Tibial artery (tissue), 4 donors: ENCODE results near the gene CARM1.

Experiments used
- DNase-seq, 2 donors: peaks; one replicate each; pipeline ENCODE4 v3.0.0-alpha.2; 2019
- H3K27ac ChIP-seq, 2 donors: fragments of 200-600 bp; sonication (generic) in 1 of 2; 1 replicate in 1 of 2; 2 replicates in 1 of 2; pipeline ENCODE4 v1.5.1; 2018 to 2019; ENCODE audit warnings: mild to moderate bottlenecking in 1 of 2
- H3K27me3 ChIP-seq, 2 donors: fragments of 200-600 bp; sonication (generic) in 1 of 2; one replicate each; pipeline versions ENCODE4 v1.5.1 to v1.6.0; 2016 to 2019
- H3K36me3 ChIP-seq, 3 donors: fragments of 200-600 bp; sonication (generic) in 2 of 3; one replicate each; pipeline ENCODE4 v1.5.1; 2016 to 2019; ENCODE audit warnings: mild to moderate bottlenecking in 2 of 3
- H3K4me1 ChIP-seq, 4 donors: fragments of 200-600 bp; sonication (generic) in 2 of 4; 1 replicate in 3 of 4; 2 replicates in 1 of 4; pipeline ENCODE4 v1.5.1; 2016 to 2019
- H3K4me3 ChIP-seq, 2 donors: fragments of 200-600 bp; sonication (generic) in 1 of 2; 1 replicate in 1 of 2; 2 replicates in 1 of 2; pipeline ENCODE4 v1.5.1; 2018 to 2019; ENCODE audit warnings: mild to moderate bottlenecking in 2 of 2
- H3K9me3 ChIP-seq, 3 donors: fragments of 200-600 bp; sonication (generic) in 1 of 3; one replicate each; pipeline ENCODE4 v1.5.1; 2016 to 2019
- intact Hi-C: fragments of 100-400 bp; cut with DNase I; formaldehyde crosslinking; loops from one replicate; pipeline ENCODE4 v1.15.0; 2023; ENCODE audit warnings: low total_unique reads
- TF ChIP-seq, protein P1 (sequence below), 2 experiments: fragments of 200-600 bp in 1 of 2; fragments of 450-650 bp in 1 of 2; IDR thresholded peaks; one replicate each; pipeline ENCODE4 v1.5.1; 2017 to 2019; ENCODE audit warnings: antibody characterized with exemption in 2 of 2, mild to moderate bottlenecking in 1 of 2, moderate library complexity in 1 of 2

Gene CARM1

DNA sequence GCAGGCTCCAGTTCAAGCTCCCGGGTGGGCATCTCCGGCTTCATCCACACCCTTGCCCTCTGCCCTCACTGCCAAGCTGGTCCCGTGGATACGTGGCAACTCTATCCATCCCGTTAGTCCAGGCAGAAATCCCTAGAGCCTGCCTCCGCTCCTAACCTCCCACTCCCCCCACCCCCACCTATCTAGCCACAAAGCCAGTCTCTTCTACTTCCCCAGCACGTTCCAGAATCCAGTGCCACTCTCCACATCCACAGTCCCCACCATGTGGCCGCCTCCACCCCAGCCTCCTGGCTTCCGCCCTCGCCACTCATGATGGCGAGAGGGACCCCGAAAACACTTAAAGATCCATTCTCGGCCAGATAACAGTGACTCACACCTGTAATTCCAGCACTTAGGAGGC is 53.2 kb downstream of the CARM1 start:
- no peak overlapping the region for H3K4me3 ChIP-seq
- no peak for DNase-seq
- H3K27me3 ChIP-seq: no peaks in the 10 kb centered on the region
- intact Hi-C loops: no loop called here
- peaks cover 14 to 59% (median 39%) of the 10 kb centered on the region in 3 donors for H3K36me3 ChIP-seq
- H3K27ac ChIP-seq: no peak overlapping the region
- peaks cover 0 to 20% (median 17%) of the 10 kb centered on the region in 4 donors for H3K4me1 ChIP-seq
- no peaks in the 10 kb centered on the region for H3K9me3 ChIP-seq
- TF ChIP-seq, protein P1, sequence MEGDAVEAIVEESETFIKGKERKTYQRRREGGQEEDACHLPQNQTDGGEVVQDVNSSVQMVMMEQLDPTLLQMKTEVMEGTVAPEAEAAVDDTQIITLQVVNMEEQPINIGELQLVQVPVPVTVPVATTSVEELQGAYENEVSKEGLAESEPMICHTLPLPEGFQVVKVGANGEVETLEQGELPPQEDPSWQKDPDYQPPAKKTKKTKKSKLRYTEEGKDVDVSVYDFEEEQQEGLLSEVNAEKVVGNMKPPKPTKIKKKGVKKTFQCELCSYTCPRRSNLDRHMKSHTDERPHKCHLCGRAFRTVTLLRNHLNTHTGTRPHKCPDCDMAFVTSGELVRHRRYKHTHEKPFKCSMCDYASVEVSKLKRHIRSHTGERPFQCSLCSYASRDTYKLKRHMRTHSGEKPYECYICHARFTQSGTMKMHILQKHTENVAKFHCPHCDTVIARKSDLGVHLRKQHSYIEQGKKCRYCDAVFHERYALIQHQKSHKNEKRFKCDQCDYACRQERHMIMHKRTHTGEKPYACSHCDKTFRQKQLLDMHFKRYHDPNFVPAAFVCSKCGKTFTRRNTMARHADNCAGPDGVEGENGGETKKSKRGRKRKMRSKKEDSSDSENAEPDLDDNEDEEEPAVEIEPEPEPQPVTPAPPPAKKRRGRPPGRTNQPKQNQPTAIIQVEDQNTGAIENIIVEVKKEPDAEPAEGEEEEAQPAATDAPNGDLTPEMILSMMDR (IDR thresholded peaks at IDR 0.05): no peak

- DNase-seq: no peak
- intact Hi-C loops: loop anchor here (5.0 kb wide), 1 partner anchor 56 kb away; the partner anchor contains the start of gene CARM1
Measured at GRCh38 chr19:10927730-10928562, 56.6 kb downstream of the CARM1 start.

GRCh38 chr19:10928563-10929401 is 57.4 kb downstream of the CARM1 start, which contains the start of the genes TIMM29 and YIPF2:
TSS of gene TIMM29 (plus strand) at chr19:10928811. CDS start at chr19:10928823, 12 bp downstream.
TSS of gene YIPF2 (minus strand) at chr19:10928639. CDS start at chr19:10928410, 229 bp downstream.
- H3K36me3 ChIP-seq: peaks cover 3 to 45% (median 23%) of the 10 kb centered on the region in 3 donors
- H3K4me1 ChIP-seq: peaks cover 0 to 35% (median 24%) of the 10 kb centered on the region in 4 donors
- DNase-seq: peak; percentile 98 to 99
- peak within 1 kb of the TSS; percentile 90 to 93 for H3K27ac ChIP-seq
- TF ChIP-seq, protein P1 (IDR thresholded peaks at IDR 0.05): no peak
- H3K4me3 ChIP-seq: peak within 1 kb of the TSS; percentile 100
- intact Hi-C loops: loop anchor here (5.0 kb wide), 1 partner anchor 56 kb away; the partner anchor contains the start of gene CARM1
- H3K27me3 ChIP-seq: no peaks in the 10 kb centered on the region
- H3K9me3 ChIP-seq: no peaks in the 10 kb centered on the region

More at GRCh38 chr19:10927730-10928562, 56.6 kb downstream of the CARM1 start:
- peaks cover 7 to 49% (median 23%) of the 10 kb centered on the region in 3 donors for H3K36me3 ChIP-seq
- H3K27ac ChIP-seq: peak overlapping the region; percentile 90 to 93
- peaks cover 0 to 35% (median 24%) of the 10 kb centered on the region in 4 donors for H3K4me1 ChIP-seq
- peak overlapping the region; percentile 100 for H3K4me3 ChIP-seq
- H3K9me3 ChIP-seq: no peaks in the 10 kb centered on the region
- no peaks in the 10 kb centered on the region for H3K27me3 ChIP-seq
- TF ChIP-seq, protein P1 (IDR thresholded peaks at IDR 0.05): no peak

DNA sequence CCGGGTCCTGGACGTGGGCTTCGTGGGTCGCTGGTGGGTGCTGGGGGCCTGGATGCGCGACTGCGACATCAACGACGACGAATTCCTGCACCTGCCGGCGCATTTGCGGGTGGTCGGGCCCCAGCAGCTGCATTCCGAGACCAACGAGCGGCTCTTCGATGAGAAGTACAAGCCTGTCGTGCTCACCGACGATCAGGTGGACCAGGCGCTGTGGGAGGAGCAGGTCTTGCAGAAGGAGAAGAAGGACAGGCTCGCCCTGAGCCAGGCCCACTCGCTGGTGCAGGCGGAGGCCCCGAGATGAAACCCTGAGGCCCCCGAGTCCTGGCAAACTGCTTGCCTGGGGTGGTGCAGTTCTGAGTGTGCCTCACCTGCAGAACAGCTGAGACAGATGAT is 58.0 kb downstream of the CARM1 start:
- H3K36me3 ChIP-seq: peaks cover 0 to 39% (median 19%) of the 10 kb centered on the region in 3 donors
- TF ChIP-seq, protein P1 (IDR thresholded peaks at IDR 0.05): no peak
- H3K9me3 ChIP-seq: no peaks in the 10 kb centered on the region
- peaks cover 0 to 35% (median 24%) of the 10 kb centered on the region in 4 donors for H3K4me1 ChIP-seq
- no peak for DNase-seq
- H3K27me3 ChIP-seq: no peaks in the 10 kb centered on the region
- intact Hi-C loops: loop anchor here (5.0 kb wide), 1 partner anchor 57 kb away; the partner anchor contains the start of gene CARM1
- H3K27ac ChIP-seq: peak overlapping the region; percentile 90 to 93
- peak overlapping the region; percentile 100 for H3K4me3 ChIP-seq

DNA sequence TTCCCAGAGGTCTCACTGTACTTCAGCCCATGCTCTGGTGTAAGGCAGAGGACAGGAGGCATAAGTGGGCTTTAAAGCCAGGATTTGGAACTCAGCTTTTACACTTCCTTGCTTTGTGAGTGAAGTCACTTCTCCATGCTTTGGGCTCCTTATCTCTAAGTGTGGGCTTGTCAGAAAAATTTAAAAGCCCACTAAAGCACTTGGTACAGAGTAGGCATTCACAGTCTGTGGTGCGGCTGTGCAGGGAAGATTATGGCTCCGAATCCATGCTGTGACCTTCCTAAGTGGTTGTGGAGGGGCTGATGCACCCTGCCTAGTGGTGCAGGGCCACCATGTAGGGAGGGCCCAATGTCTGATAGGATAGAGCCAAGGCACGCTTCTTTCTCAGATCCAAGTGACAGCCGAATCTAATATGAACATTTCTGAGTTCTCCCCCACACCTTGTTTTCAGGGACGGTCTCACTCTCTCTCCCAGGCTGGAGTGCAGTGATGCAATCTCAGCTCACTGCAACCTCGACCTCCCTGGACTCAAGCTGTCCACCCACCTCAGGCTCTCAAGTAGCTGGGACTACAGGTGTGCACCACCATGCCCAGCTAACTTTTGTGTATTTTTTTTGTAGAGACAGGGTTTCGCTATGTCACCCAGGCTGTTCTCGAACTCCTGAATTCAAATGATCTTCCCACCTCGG is 64.2 kb downstream of the CARM1 start:
- DNase-seq: no peak
- Histone ChIP-seq H3K36me3 (peaks cover 0 to 25% (median 18%) of the 10 kb centered on the region in 3 donors), H3K9me3 (no peaks in the 10 kb centered on the region), H3K4me1 (peaks cover 0 to 9% (median 3%) of the 10 kb centered on the region in 4 donors), H3K4me3 (no peak overlapping the region), H3K27ac (no peak overlapping the region), H3K27me3 (no peaks in the 10 kb centered on the region)
- TF ChIP-seq, protein P1 (IDR thresholded peaks at IDR 0.05): no peak
- intact Hi-C loops: loop anchor here (5.0 kb wide), 1 partner anchor 197 kb away; no protein-coding TSS in a partner anchor
